HK-2 (cell line): ENCODE measurements around the gene PRCD.
A peak's percentile ranks its signal among the peaks of the same experiment; 100 is the strongest.

ENCODE experiments used
- DNase-seq: peaks from one replicate; pipeline ENCODE4 v3.0.0-alpha.2; 2018; ENCODE audit not compliant: unreplicated experiment

PRCD gene, protein sequence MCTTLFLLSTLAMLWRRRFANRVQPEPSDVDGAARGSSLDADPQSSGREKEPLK

GRCh38 chr17:76539631-76540271 lies at the start of gene PRCD:
PRCD (plus strand) TSS chr17:76540044; CDS start chr17:76540142, 98 bp downstream.
- DNase-seq, result no peak

DNA sequence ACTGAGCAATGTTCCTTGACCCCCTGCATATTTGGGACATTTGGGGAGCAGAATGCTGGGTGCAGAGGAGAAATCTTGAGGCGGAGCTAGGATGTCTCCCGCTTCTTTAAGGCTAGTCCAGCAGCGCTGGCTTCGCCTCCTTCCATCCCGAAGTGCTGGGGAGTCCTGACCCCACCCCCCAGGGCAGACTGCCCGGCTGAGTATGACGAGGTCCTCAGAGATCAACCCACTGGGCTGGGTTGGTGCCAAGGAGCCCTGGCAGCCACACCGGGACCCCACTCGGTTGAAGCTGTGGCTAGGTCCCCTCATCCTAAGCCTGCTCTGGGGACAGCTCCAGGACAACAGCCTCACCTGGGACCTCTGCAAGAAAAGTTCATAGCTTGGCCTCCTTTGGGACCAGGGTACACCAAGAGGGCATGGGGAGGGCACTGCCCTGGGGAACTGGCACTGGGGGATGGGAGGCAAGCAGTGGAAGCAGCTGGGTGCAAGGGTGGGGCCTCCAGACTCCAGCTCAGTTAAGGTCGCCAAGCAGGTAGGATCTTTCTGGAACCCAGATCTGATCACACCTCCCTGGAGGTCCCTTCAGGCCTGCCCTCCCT lies 49.6 kb upstream of the PRCD start:
- no peak for DNase-seq

DNA sequence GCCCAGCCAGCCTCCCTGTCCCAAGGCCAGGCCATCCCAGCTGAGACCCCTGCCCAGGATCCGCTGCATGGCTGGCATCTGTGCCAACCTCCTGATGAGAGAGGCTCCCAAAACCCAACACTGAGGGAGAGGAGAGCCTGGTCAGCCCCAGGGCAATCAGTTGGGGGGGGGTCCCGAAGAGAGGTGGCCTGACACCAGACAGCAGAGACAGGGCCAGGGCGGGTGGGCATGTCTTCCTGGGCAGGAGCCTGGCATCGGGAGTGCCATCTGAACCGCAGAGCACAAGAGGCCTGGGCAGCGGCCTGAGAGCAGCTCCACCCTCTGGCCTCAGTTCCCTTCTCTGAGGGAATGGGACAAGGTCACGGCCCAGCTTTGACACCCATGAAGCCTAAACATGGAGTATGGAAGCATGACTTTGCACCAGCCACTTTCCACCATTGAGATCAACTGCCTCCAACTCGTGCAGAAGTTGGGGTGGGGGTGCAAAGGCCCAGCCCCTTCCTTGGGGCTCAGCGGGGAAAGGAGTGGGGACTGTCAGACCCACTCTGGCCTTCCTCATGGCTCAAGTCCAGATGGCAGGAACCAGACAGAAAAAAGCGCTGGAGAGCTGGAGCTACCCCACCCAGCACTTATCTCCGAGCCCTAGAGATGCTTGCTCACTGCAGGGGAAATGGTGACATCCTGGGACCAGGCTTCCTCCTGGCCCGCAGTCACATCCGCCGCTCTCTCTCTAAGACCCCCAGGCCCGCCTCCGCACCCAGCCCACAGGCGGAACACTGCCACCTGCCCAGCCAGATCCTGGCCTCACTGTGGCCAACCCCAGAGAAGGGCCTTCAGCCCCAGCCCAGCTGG lies 48.3 kb upstream of the PRCD start:
- no peak for DNase-seq

DNA sequence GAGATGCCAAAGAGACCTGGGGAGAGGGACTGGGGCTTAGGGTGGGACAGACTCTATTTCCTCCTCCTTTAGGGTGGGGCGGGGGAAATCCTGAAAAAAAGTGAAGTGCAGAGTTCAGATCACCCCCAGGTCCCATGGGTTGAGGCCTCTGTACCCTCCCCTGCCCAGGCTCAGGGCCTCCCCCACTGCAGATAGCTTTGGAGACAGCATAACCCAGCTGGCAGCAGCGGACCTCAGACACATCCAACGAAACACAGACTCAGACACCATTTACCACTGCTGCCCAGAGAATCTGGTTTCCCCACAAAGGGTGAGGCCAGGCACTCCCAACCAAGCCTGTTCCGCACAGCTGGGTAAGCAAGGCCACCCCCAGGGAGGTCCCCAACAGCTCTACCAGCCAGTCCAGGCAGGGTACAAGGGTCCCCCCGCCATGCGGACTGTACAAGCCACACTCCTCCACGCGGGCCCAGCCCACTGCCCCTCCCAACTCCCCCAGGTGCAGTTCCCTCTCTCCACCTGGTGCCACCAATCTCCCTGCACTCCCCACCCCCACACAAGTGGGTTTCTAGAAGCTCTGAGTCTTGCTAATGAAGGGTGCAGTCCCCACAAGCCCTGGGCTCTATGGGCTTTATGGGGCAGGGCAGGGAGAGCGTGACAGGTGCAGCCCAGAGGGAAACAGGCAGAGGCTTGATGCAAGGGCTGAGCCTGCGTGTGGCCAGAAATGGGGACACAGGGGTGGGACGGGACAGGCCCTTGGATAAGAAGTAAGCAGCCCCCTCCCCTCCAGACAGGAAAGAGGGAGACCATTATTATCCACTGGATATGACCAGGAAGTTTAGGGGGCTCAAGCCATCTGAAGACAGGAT lies 47.5 kb upstream of the PRCD start:
- DNase-seq, result no peak

GRCh38 chr17:76492989-76493501 lies 46.8 kb upstream of the PRCD start:
- peak; percentile 69 for DNase-seq

GRCh38 chr17:76493505-76494167 lies 46.2 kb upstream of the PRCD start:
- DNase-seq, result no peak

- no peak for DNase-seq
Measured at GRCh38 chr17:76495663-76496400, 44.0 kb upstream of the PRCD start.

- no peak for DNase-seq
Measured at GRCh38 chr17:76496464-76496863, 43.4 kb upstream of the PRCD start.

DNA sequence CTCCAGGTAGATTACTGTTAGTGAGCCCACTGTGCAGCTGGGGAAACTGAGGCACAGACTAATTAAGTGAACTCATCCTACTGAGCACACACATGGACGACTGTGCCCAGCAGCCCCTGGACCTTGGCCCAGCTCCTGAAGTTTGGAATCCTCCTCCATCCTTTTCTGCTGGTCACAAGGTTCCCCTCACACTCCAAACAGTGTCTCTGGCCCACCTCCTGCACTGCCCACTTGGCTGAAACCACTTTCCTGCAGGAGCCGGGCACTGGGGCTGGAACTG lies 42.2 kb upstream of the PRCD start:
- no peak for DNase-seq

DNA sequence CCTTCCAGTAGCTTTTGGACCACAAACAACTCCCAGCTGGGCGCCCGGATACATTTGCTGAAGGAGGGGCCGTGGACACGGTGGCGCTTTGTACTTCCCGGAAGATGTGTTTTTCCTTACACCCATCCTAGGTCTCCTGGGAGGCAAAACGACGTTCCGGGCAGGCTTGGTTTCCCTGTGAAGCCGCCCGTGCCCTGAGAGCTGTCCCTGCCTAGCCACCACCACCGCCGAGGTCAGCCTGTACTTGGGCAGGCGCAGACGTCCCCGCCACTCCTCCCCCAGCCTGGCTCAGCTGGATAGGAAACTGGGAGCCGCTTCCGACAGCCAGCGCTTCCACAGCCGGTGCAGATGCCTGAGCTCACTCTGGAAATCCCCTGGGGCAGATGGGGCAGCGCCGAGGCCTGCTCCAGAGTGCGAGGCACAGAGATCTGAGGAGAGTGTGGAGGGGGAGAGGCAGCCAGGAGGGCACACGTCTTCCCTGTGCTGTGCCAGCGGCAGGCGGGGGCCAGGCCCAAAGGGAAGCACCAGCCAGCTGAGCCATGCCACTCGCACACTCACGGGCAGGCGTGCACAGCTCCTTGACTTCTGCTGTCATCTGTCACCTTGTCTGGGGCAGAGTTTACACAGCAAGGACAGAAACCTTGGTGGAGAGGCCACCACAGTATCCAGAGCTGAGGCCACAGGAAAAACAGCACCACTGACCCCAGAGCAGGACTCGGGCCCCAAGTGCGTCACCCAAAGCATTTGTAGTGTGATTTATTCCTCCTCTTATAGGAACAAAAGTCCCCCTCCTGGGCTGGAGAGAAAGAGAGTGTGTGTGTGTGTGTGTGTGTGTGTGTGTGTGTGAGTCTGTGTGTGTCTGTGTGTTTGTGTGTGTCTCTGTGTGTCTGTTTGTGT lies 41.6 kb upstream of the PRCD start:
- peak; percentile 94 for DNase-seq

DNA sequence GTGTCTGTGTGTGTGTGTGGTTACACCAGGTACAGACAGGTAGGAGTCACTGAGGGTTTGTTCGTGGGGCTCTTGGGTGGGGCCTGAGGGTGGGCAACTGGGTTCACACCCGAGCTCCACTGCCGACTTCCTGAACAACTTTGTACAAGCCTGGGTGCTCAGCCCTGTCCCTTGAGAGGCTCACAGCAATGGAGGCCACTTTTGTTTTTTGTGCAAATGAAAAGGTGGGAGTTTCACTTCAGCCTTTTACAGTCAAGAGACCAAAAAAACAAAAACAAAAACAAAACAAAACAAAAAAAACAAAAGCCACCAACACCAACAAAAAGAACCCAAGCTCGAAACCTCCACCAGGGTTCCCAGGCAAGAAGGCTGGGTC lies 41.0 kb upstream of the PRCD start:
- no peak for DNase-seq

GRCh38 chr17:76499267-76499667 lies 40.6 kb upstream of the PRCD start:
- no peak for DNase-seq

GRCh38 chr17:76500074-76500746 lies 39.6 kb upstream of the PRCD start:
- DNase-seq, result peak; percentile 51

- peak; percentile 36 for DNase-seq
Measured at GRCh38 chr17:76500747-76501017, 39.2 kb upstream of the PRCD start.

- peak; percentile 96 for DNase-seq
Measured at GRCh38 chr17:76501018-76501826, 38.6 kb upstream of the PRCD start, which contains the start of gene RHBDF2. RHBDF2 (minus strand) TSS chr17:76501423; CDS start chr17:76481524, 19,899 bp downstream.

- no peak for DNase-seq
Measured at GRCh38 chr17:76501827-76502307, 38.0 kb upstream of the PRCD start.

- DNase-seq, result no peak
Measured at GRCh38 chr17:76502341-76503211, 37.3 kb upstream of the PRCD start.
